Gastroesophageal sphincter (tissue), 3 donors: ENCODE results near the gene KISS1.

ENCODE experiments used
- CTCF ChIP-seq, 4 experiments: fragments of 200-600 bp in 2 of 4; fragments of 450-650 bp in 2 of 4; sonication (generic) in 1 of 4; IDR thresholded peaks; one replicate each; pipeline ENCODE4 v1.5.1; 2017 to 2019; ENCODE audit warnings: antibody characterized with exemption in 4 of 4, mild to moderate bottlenecking in 2 of 4, moderate library complexity in 2 of 4
- EP300 ChIP-seq: sonication (generic); formaldehyde crosslinking; IDR thresholded peaks from one replicate; pipeline ENCODE4 v1.6.1; 2017; ENCODE audit warnings: antibody characterized with exemption, mild to moderate bottlenecking
- POLR2A ChIP-seq, 2 donors: fragments of 450-650 bp; IDR thresholded peaks; one replicate each; pipeline ENCODE4 v1.6.1; 2017; ENCODE audit warnings: antibody characterized with exemption in 2 of 2, mild to moderate bottlenecking in 2 of 2, moderate library complexity in 1 of 2
- POLR2AphosphoS5 ChIP-seq: sonication (generic); formaldehyde crosslinking; IDR thresholded peaks from one replicate; pipeline ENCODE4 v1.6.1; 2017; ENCODE audit warnings: antibody characterized with exemption

DNA sequence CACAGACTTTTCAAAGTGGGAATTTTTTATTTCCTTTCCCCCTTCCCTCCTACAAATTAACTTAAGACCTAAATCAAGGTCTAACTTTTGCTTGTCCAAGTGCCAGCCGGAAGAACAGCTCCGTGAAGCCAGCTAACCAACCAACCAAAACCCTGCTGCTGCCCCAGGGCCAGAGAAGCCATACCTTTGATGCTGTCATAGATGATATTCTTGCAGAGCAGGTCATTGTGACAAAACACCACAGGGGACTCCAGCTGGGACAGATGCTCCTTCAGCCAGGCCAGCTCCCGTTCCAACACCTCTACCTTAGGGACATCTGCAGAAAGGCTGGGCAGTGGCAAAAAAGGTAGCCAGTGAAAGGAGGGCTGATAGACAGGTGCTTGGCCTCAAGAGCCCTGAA lies 55.2 kb downstream of the KISS1 start:
- TF ChIP-seq CTCF (IDR thresholded peaks at IDR 0.05) (no peak), POLR2AphosphoS5 (no peak), POLR2A (IDR thresholded peaks at IDR 0.05) (no peak), EP300 (no peak)
